HEK293 (cell line): ENCODE measurements around the gene SMC1B.

Experiments
- CTCF ChIA-PET: fragments of 350-600 bp; formaldehyde crosslinking; extraction: SDS; loops from one replicate; lab custom pipeline; 2021; ENCODE audit warnings: antibody characterized with exemption; lab: Yijun Ruan, JAX
- POLR2A ChIA-PET: fragments of 300-600 bp; formaldehyde crosslinking; extraction: SDS; loops from one replicate; lab custom pipeline; 2020; ENCODE audit warnings: antibody characterized with exemption, inconsistent platforms; lab: Yijun Ruan, JAX
- H3K27ac ChIP-seq: fragments of 200-500 bp; sonication (Bioruptor generic); 2 replicates; pipeline ENCODE4 v1.5.1; 2014; ENCODE audit warnings: low read depth, low read length, control low read depth, inconsistent platforms; ENCODE audit errors: extremely low read depth
- H3K36me3 ChIP-seq, 2 experiments: fragments of 200-500 bp in 1 of 2; sonication (Bioruptor generic) in 1 of 2; 1 replicate in 1 of 2; 2 replicates in 1 of 2; pipeline ENCODE4 v1.5.1; 2014 to 2017; ENCODE audit warnings: inconsistent platforms in 2 of 2, low read length in 2 of 2; ENCODE audit not compliant: control insufficient read depth in 2 of 2, insufficient read depth in 1 of 2
- H3K4me1 ChIP-seq: fragments of 200-500 bp; sonication (Bioruptor generic); 2 replicates; pipeline ENCODE4 v1.5.1; 2014; ENCODE audit warnings: mild to moderate bottlenecking, low read length, inconsistent platforms; ENCODE audit not compliant: control insufficient read depth, insufficient read depth
- H3K4me3 ChIP-seq: 2 replicates; pipeline ENCODE4 v1.5.1; 2011; ENCODE audit warnings: low read depth, mild to moderate bottlenecking, control low read depth, low read length, moderate library complexity
- H3K9me3 ChIP-seq: fragments of 200-500 bp; sonication (Bioruptor generic); 2 replicates; pipeline ENCODE4 v1.5.1; 2014; ENCODE audit warnings: low read depth, low read length, inconsistent platforms; ENCODE audit not compliant: control insufficient read depth, insufficient read depth
- ELK4 ChIP-seq: IDR thresholded peaks from 2 replicates; pipeline ENCODE4 v1.6.1; 2011; ENCODE audit warnings: mild to moderate bottlenecking, low read depth, low read length, borderline replicate concordance
- GFI1B ChIP-seq: fragments of 450-650 bp; formaldehyde crosslinking; IDR thresholded peaks from 2 replicates; pipeline ENCODE4 v1.5.1; 2016; ENCODE audit warnings: missing biosample characterization, missing genetic modification characterization
- GLI2 ChIP-seq: fragments of 450-650 bp; formaldehyde crosslinking; IDR thresholded peaks from 2 replicates; pipeline ENCODE4; 2017; ENCODE audit warnings: missing biosample characterization, missing genetic modification characterization, low read depth, borderline replicate concordance
- INSM2 ChIP-seq: fragments of 450-650 bp; formaldehyde crosslinking; IDR thresholded peaks from 2 replicates; pipeline ENCODE4 v1.5.1; 2016; ENCODE audit warnings: missing biosample characterization, missing genetic modification characterization
- PBX3 ChIP-seq: sonication (generic); formaldehyde crosslinking; IDR thresholded peaks from 2 replicates; pipeline ENCODE4 v1.8.1; 2022; ENCODE audit warnings: mild to moderate bottlenecking, moderate library complexity, missing genetic modification reagents
- WT1 ChIP-seq: fragments of 450-650 bp; formaldehyde crosslinking; IDR thresholded peaks from 2 replicates; pipeline ENCODE4 v1.5.1; 2016; ENCODE audit warnings: missing biosample characterization, missing genetic modification characterization
- YY1 ChIP-seq: fragments of 450-650 bp; formaldehyde crosslinking; IDR thresholded peaks from 2 replicates; pipeline ENCODE4 v1.5.1; 2018; ENCODE audit warnings: missing biosample characterization, missing genetic modification characterization
- ZBTB10 ChIP-seq: fragments of 450-650 bp; formaldehyde crosslinking; IDR thresholded peaks from 2 replicates; pipeline ENCODE4 v1.5.1; 2016; ENCODE audit warnings: missing biosample characterization, missing genetic modification characterization
- ZBTB17 ChIP-seq: fragments of 450-650 bp; formaldehyde crosslinking; IDR thresholded peaks from 2 replicates; pipeline ENCODE4 v1.5.1; 2016; ENCODE audit warnings: missing biosample characterization, missing genetic modification characterization
- ZBTB26 ChIP-seq: fragments of 450-650 bp; formaldehyde crosslinking; optimal IDR thresholded peaks from 2 replicates; pipeline ENCODE3; 2016; ENCODE audit warnings: missing biosample characterization, mild to moderate bottlenecking, missing genetic modification characterization
- ZFHX2 ChIP-seq: fragments of 450-650 bp; formaldehyde crosslinking; conservative IDR thresholded peaks from 2 replicates; pipeline ENCODE4 v1.5.1; 2016; ENCODE audit warnings: missing biosample characterization, missing genetic modification characterization
- ZNF114 ChIP-seq: fragments of 450-650 bp; formaldehyde crosslinking; IDR thresholded peaks from 2 replicates; pipeline ENCODE4 v1.5.0; 2017; ENCODE audit warnings: missing biosample characterization, missing genetic modification characterization
- ZNF121 ChIP-seq: fragments of 450-650 bp; formaldehyde crosslinking; IDR thresholded peaks from 2 replicates; pipeline ENCODE4 v1.5.1; 2016; ENCODE audit warnings: missing biosample characterization, missing genetic modification characterization
- ZNF138 ChIP-seq: fragments of 450-650 bp; formaldehyde crosslinking; IDR thresholded peaks from 2 replicates; pipeline ENCODE4 v1.5.1; 2016; ENCODE audit warnings: missing biosample characterization, missing genetic modification characterization, borderline replicate concordance
- ZNF280D ChIP-seq: fragments of 450-650 bp; formaldehyde crosslinking; IDR thresholded peaks from 2 replicates; pipeline ENCODE4 v1.5.1; 2016; ENCODE audit warnings: missing biosample characterization, missing genetic modification characterization
- ZNF354C ChIP-seq: fragments of 450-650 bp; formaldehyde crosslinking; IDR thresholded peaks from 2 replicates; pipeline ENCODE4 v1.5.1; 2016; ENCODE audit warnings: missing biosample characterization, missing genetic modification characterization, low read depth, borderline replicate concordance
- ZNF585B ChIP-seq: fragments of 450-650 bp; formaldehyde crosslinking; IDR thresholded peaks from 2 replicates; pipeline ENCODE4 v1.5.1; 2016; ENCODE audit warnings: missing biosample characterization, missing genetic modification characterization
- ZNF658 ChIP-seq: fragments of 450-650 bp; formaldehyde crosslinking; IDR thresholded peaks from 2 replicates; pipeline ENCODE4; 2016; ENCODE audit warnings: missing biosample characterization, missing genetic modification characterization
- ZNF704 ChIP-seq: fragments of 450-650 bp; formaldehyde crosslinking; IDR thresholded peaks from 2 replicates; pipeline ENCODE4 v1.5.1; 2016; ENCODE audit warnings: missing biosample characterization, missing genetic modification characterization
- ZNF76 ChIP-seq: fragments of 450-650 bp; formaldehyde crosslinking; IDR thresholded peaks from 2 replicates; pipeline ENCODE4; 2016; ENCODE audit warnings: low read depth, missing biosample characterization, missing genetic modification characterization, borderline replicate concordance
- ZNF768 ChIP-seq: fragments of 450-650 bp; formaldehyde crosslinking; IDR thresholded peaks from 2 replicates; pipeline ENCODE4 v1.5.1; 2018; ENCODE audit warnings: missing biosample characterization, mild to moderate bottlenecking, missing genetic modification characterization

Gene SMC1B

GRCh38 chr22:45334068-45334467, 79.3 kb downstream of the SMC1B start:
- TF ChIP-seq ZNF76 (tag by site-specific recombination) (no peak), ZBTB26 (no peak), ZNF658 (tag by site-specific recombination) (no peak), GLI2 (tag by site-specific recombination) (no peak), ZFHX2 (no peak), ZNF114 (tag by site-specific recombination) (no peak), ZNF585B (tag by site-specific recombination) (no peak), ZNF354C (no peak)
- TF ChIP-seq, all 188 proteins: peak for 0
- no peak overlapping the region for H3K27ac ChIP-seq
- no peak overlapping the region for H3K4me3 ChIP-seq
- no peaks in the 10 kb centered on the region for H3K4me1 ChIP-seq
- POLR2A ChIA-PET: no interaction called here
- H3K36me3 ChIP-seq: peaks cover 40 to 96% of the 10 kb centered on the region in 2 experiments
- no peaks in the 10 kb centered on the region for H3K9me3 ChIP-seq
- CTCF ChIA-PET: no interaction called here

GRCh38 chr22:45332001-45332400, 81.4 kb downstream of the SMC1B start:
- CTCF ChIA-PET: interaction anchor here (0.7 kb wide), 2 partner anchors 14 to 279 kb away, joined by 3 read pairs; no protein-coding TSS in a partner anchor
- POLR2A ChIA-PET: no interaction called here
- no peaks in the 10 kb centered on the region for H3K4me1 ChIP-seq
- peaks cover 36 to 96% of the 10 kb centered on the region in 2 experiments for H3K36me3 ChIP-seq
- H3K27ac ChIP-seq: no peak overlapping the region
- no peaks in the 10 kb centered on the region for H3K9me3 ChIP-seq
- H3K4me3 ChIP-seq: no peak overlapping the region
- TF ChIP-seq ZBTB10 (tag by site-specific recombination): no peak
- TF ChIP-seq INSM2 (tag by site-specific recombination): no peak
- TF ChIP-seq ZNF121 (tag by site-specific recombination): no peak
- TF ChIP-seq ZNF704: no peak
- no peak for TF ChIP-seq ZNF138
- TF ChIP-seq ELK4: no peak
- TF ChIP-seq ZNF768 (tag by site-specific recombination): no peak
- no peak for TF ChIP-seq YY1 (tag by site-specific recombination)
- no peak for TF ChIP-seq WT1
- no peak for TF ChIP-seq GFI1B (tag by site-specific recombination)
- no peak for TF ChIP-seq ZNF280D (tag by site-specific recombination)
- no peak for TF ChIP-seq ZBTB17 (tag by site-specific recombination)
- TF ChIP-seq PBX3 (CRISPR knock-in tag): no peak
